IMR-90 (cell line): ENCODE data around the gene COL19A1. TPM values are rescaled to one million over a fixed set of nuclear protein-coding genes. Genes with fewer than 3 reads are reported as not detected.

Source experiments
- ATAC-seq: fragments of 200-7000 bp; cut with Tn5 transposase; 2 replicates; pipeline ENCODE4 v1.9.1; 2020; ENCODE audit warnings: low read depth, mild to moderate bottlenecking, moderate library complexity
- BruUV-seq: library from RNA; stranded (reverse); fragments of 400-500 nt; replicated peaks from 2 replicates; lab custom pipeline; 2021; lab: Mats Ljungman, UMichigan
- CTCF ChIA-PET: fragments of 300-600 bp; formaldehyde crosslinking; extraction: SDS; loops from one replicate; lab custom pipeline; 2021; ENCODE audit warnings: antibody characterized with exemption; lab: Yijun Ruan, JAX
- POLR2A ChIA-PET: fragments of 300-600 bp; sonication (Branson Sonifier 250); formaldehyde crosslinking; loops from one replicate; lab custom pipeline; 2022; ENCODE audit warnings: antibody characterized with exemption; ENCODE audit not compliant: unreplicated experiment; lab: Charles Lee
- DNase-seq: peaks from one replicate; pipeline ENCODE4 v3.0.0; 2013
- H2AFZ ChIP-seq: replicated peaks from 2 replicates; pipeline ENCODE3; 2013; ENCODE audit warnings: low read length, mild to moderate bottlenecking; ENCODE audit not compliant: poor library complexity
- H2AK5ac ChIP-seq: 2 replicates; pipeline ENCODE4 v1.6.1; 2013; ENCODE audit warnings: low read depth, low read length, inconsistent platforms
- H2AK9ac ChIP-seq: replicated peaks from 2 replicates; pipeline ENCODE3; 2013; ENCODE audit warnings: mild to moderate bottlenecking, low read depth, low read length, moderate library complexity; ENCODE audit not compliant: poor library complexity
- H2BK120ac ChIP-seq: 2 replicates; pipeline ENCODE4 v1.6.1; 2013; ENCODE audit warnings: low read depth, low read length, inconsistent platforms
- H2BK15ac ChIP-seq: 3 replicates; pipeline ENCODE4 v1.6.1; 2013; ENCODE audit warnings: low read depth, low read length, inconsistent platforms
- H2BK20ac ChIP-seq: 2 replicates; pipeline ENCODE4 v1.6.1; 2013; ENCODE audit warnings: low read depth, mild to moderate bottlenecking, inconsistent platforms, low read length, moderate library complexity
- H2BK5ac ChIP-seq: 2 replicates; pipeline ENCODE4 v1.6.1; 2013; ENCODE audit warnings: mild to moderate bottlenecking, low read depth, low read length, inconsistent platforms; ENCODE audit not compliant: poor library complexity, severe bottlenecking
- H3K14ac ChIP-seq: replicated peaks from 2 replicates; pipeline ENCODE4 v1.6.1; 2013; ENCODE audit warnings: low read depth, low read length, inconsistent platforms
- H3K18ac ChIP-seq: 2 replicates; pipeline ENCODE4 v1.6.1; 2013; ENCODE audit warnings: low read depth, low read length, control low read depth
- H3K23ac ChIP-seq: 2 replicates; pipeline ENCODE4 v1.6.1; 2013; ENCODE audit warnings: low read depth, low read length, inconsistent platforms
- H3K27ac ChIP-seq: 2 replicates; pipeline ENCODE4 v1.5.1; 2013; ENCODE audit warnings: mild to moderate bottlenecking, control low read depth, low read length; ENCODE audit not compliant: insufficient read depth
- H3K27me3 ChIP-seq: 2 replicates; pipeline ENCODE4 v1.6.1; 2013; ENCODE audit warnings: low read length; ENCODE audit not compliant: control insufficient read depth, insufficient read depth
- H3K36me3 ChIP-seq: 2 replicates; pipeline ENCODE4 v1.6.1; 2013; ENCODE audit warnings: low read length, mixed read lengths; ENCODE audit not compliant: control insufficient read depth, insufficient read depth
- H3K4ac ChIP-seq: 2 replicates; pipeline ENCODE4 v1.6.1; 2013; ENCODE audit warnings: low read depth, low read length, inconsistent platforms
- H3K4me1 ChIP-seq: 2 replicates; pipeline ENCODE4 v1.6.1; 2013; ENCODE audit warnings: low read length, mixed read lengths; ENCODE audit not compliant: control insufficient read depth, insufficient read depth
- H3K4me2 ChIP-seq: 2 replicates; pipeline ENCODE4 v1.6.1; 2013; ENCODE audit warnings: low read depth, mild to moderate bottlenecking, control low read depth, low read length, moderate library complexity
- H3K4me3 ChIP-seq: 2 replicates; pipeline ENCODE4 v1.5.1; 2013; ENCODE audit warnings: low read depth, mild to moderate bottlenecking, control low read depth, low read length, moderate library complexity; ENCODE audit not compliant: insufficient read depth
- H3K56ac ChIP-seq: 2 replicates; pipeline ENCODE4 v1.6.1; 2013; ENCODE audit warnings: low read length, inconsistent platforms; ENCODE audit not compliant: insufficient read depth; ENCODE audit errors: extremely low read depth
- H3K79me1 ChIP-seq, 2 experiments: 2 replicates each; pipeline ENCODE4 v1.6.1; 2013; ENCODE audit warnings: low read length in 2 of 2, inconsistent platforms in 1 of 2, low read depth in 1 of 2
- H3K9ac ChIP-seq: 2 replicates; pipeline ENCODE4 v1.6.1; 2013; ENCODE audit warnings: low read depth, low read length, control low read depth
- H3K9me1 ChIP-seq: 2 replicates; pipeline ENCODE4 v1.6.1; 2013; ENCODE audit warnings: low read length, inconsistent platforms; ENCODE audit not compliant: insufficient read depth
- H3K9me3 ChIP-seq: 2 replicates; pipeline ENCODE4 v1.6.1; 2013; ENCODE audit warnings: low read length; ENCODE audit not compliant: control insufficient read depth, insufficient read depth
- H4K20me1 ChIP-seq: 2 replicates; pipeline ENCODE4 v1.6.1; 2013; ENCODE audit warnings: low read length, inconsistent platforms; ENCODE audit not compliant: insufficient read depth
- H4K5ac ChIP-seq: 2 replicates; pipeline ENCODE4 v1.6.1; 2013; ENCODE audit warnings: mild to moderate bottlenecking, low read depth, low read length, control low read depth
- H4K8ac ChIP-seq, 2 experiments: 2 replicates each; pipeline ENCODE4 v1.6.1; 2013; ENCODE audit warnings: low read depth in 2 of 2, low read length in 2 of 2, control low read depth in 1 of 2, inconsistent platforms in 1 of 2
- H4K91ac ChIP-seq: 2 replicates; pipeline ENCODE4 v1.6.1; 2013; ENCODE audit warnings: low read depth, low read length, inconsistent platforms; ENCODE audit not compliant: insufficient read depth
- CEBPB ChIP-seq: IDR thresholded peaks from 2 replicates; pipeline ENCODE4 v1.6.1; 2012; ENCODE audit warnings: low read depth, low read length, improper control_type of control experiment
- MAZ ChIP-seq: IDR thresholded peaks from 2 replicates; pipeline ENCODE4 v1.6.1; 2012; ENCODE audit warnings: low read depth, mild to moderate bottlenecking, low read length, improper control_type of control experiment, moderate library complexity, borderline replicate concordance
- WGBS, 2 experiments: methylation state at CpG; one replicate each; pipeline versions ENCODE4 v1.1.5 to v1.1.7; 2013; ENCODE audit warnings: missing lambda C conversion rate in 2 of 2; ENCODE audit not compliant: insufficient read length in 1 of 2; ENCODE audit errors: extremely low coverage in 2 of 2; 5-methylcytosine and 5-hydroxymethylcytosine counted together
- dilution Hi-C: fragments of 300-500 bp; cut with HindIII; formaldehyde crosslinking; loops from one replicate; pipeline ENCODE4 v1.14.3; 2018; ENCODE audit warnings: low sequenced_read_pairs; ENCODE audit not compliant: unreplicated experiment
- in situ Hi-C: fragments of 300-500 bp; cut with MboI; formaldehyde crosslinking; loops from 3 replicates; pipeline ENCODE4 v1.14.3; 2019; ENCODE audit warnings: low sequenced_read_pairs, inconsistent platforms, mixed read lengths
- intact Hi-C: fragments of 100-400 bp; cut with micrococcal nuclease; formaldehyde crosslinking; loops from 2 replicates; pipeline ENCODE4 v1.10.0; 2022
- polyA plus RNA-seq, 3 experiments: library from polyadenylated mRNA; depleted of rRNA; stranded (reverse); fragments of >200 nt; gene quantifications; 2 replicates each; pipeline ENCODE4 v1.2.3, GENCODE V29; 2012; ENCODE audit warnings: low replicate concordance in 1 of 3
- total RNA-seq: library from RNA; depleted of rRNA; stranded (reverse); fragments of >200 nt; gene quantifications from 2 replicates; pipeline ENCODE4 v1.2.3, GENCODE V29; 2012

COL19A1 gene
- total and polyA plus RNA-seq, 2 of the 4 experiments (the other 2 are of a cell fraction) = under 0.01 TPM; not detected in 1

GRCh38 chr6:70236343-70236742 lies 370.0 kb downstream of the COL19A1 start:
- Histone ChIP-seq H3K79me1 (no peaks in the 10 kb centered on the region), H4K8ac (no peak overlapping the region), H3K36me3 (no peaks in the 10 kb centered on the region), H3K23ac (no peak overlapping the region), H3K4me2 (no peak overlapping the region), H3K9me1 (no peaks in the 10 kb centered on the region), H3K27me3 (no peaks in the 10 kb centered on the region), H4K91ac (no peak overlapping the region), H2AK5ac (no peak overlapping the region), H2BK20ac (no peak overlapping the region), H3K56ac (no peak overlapping the region), H3K4ac (no peak overlapping the region), H3K4me1 (no peaks in the 10 kb centered on the region; the same call in 1 of the 2 replicates), H2BK120ac (no peak overlapping the region), H3K27ac (no peak overlapping the region), H4K5ac (no peak overlapping the region), H2AFZ (no peak overlapping the region), H4K20me1 (no peaks in the 10 kb centered on the region), H2BK15ac (no peak overlapping the region), H3K18ac (no peak overlapping the region), H2BK5ac (no peak overlapping the region), H3K9ac (no peak overlapping the region), H2AK9ac (no peak overlapping the region), H3K9me3 (no peaks in the 10 kb centered on the region), H3K4me3 (no peak overlapping the region), H3K14ac (no peak overlapping the region)
- intact Hi-C loops = no loop called here
- DNase-seq (peak; percentile 24), ATAC-seq (peak; percentile 64)
- ChIA-PET CTCF (no interaction called here), POLR2A (no interaction called here)
- no TSS peak for BruUV-seq
- in situ Hi-C loops = no loop called here
- TF ChIP-seq CEBPB (peak; percentile 77), MAZ (no peak)
- dilution Hi-C loops = no loop called here
- no CpG with 5 or more reads among the region's 3 CpGs for WGBS, 2 experiments
